ENCODE data around the gene SEPTIN7. TPM values are rescaled to one million over a fixed set of nuclear protein-coding genes. Genes with fewer than 3 reads are reported as not detected.
A peak's percentile ranks its signal among the peaks of the same experiment; 100 is the strongest.

The SEPTIN7 gene
- total RNA-seq, 1 donor from 2014 or later, result 361 TPM

- H3K4me3 Mint-ChIP-seq (ENCODE audit: unreplicated experiment), result peak overlapping the region; percentile 97
- H3K27me3 Mint-ChIP-seq (ENCODE audit: unreplicated experiment), result peaks cover 11% of the 10 kb centered on the region
- H3K36me3 Mint-ChIP-seq (ENCODE audit: low read depth, unreplicated experiment), result peaks cover 4% of the 10 kb centered on the region
- DNase-seq (ENCODE audit: low spot score), result no peak
- H3K4me1 Mint-ChIP-seq (ENCODE audit: unreplicated experiment), result peaks cover 32% of the 10 kb centered on the region
- no peak for TF ChIP-seq CTCF (IDR thresholded peaks at IDR 0.05; ENCODE audit: unreplicated experiment)
- H3K27ac Mint-ChIP-seq (ENCODE audit: unreplicated experiment), result peak overlapping the region; percentile 93
- H3K9me3 Mint-ChIP-seq (ENCODE audit: unreplicated experiment), result no peaks in the 10 kb centered on the region
These were observed 1.8 kb downstream of the SEPTIN7 start for GRCh38 chr7:35802649-35803048.

- no peak for TF ChIP-seq CTCF (IDR thresholded peaks at IDR 0.05; ENCODE audit: unreplicated experiment)
- Mint-ChIP-seq H3K9me3 (ENCODE audit: unreplicated experiment) (no peaks in the 10 kb centered on the region), H3K27me3 (ENCODE audit: unreplicated experiment) (peaks cover 11% of the 10 kb centered on the region), H3K27ac (ENCODE audit: unreplicated experiment) (no peak overlapping the region), H3K4me3 (ENCODE audit: unreplicated experiment) (no peak overlapping the region), H3K4me1 (ENCODE audit: unreplicated experiment) (peaks cover 33% of the 10 kb centered on the region), H3K36me3 (ENCODE audit: low read depth, unreplicated experiment) (peaks cover 4% of the 10 kb centered on the region)
- DNase-seq (ENCODE audit: low spot score), result no peak
These were observed 3.5 kb downstream of the SEPTIN7 start for GRCh38 chr7:35804231-35804970.

DNA sequence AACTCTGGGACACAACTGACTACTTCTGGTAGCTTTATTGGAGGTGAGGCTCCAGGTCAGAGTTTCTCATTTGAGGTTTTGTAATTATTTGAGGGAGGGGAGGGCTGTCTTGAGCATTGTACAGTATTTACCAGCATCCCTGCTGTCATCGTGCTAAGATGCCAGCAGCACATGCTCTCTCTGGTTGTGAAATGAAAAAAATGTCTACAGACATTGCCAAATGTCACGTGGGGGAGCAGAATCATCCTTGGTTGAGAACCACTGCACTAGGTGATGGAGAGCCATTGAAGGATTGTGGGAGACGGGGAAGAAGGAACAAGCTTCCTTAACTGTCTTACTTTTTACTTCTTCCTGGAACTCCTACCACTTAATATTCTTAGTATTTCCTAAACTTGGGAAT lies 5.0 kb downstream of the SEPTIN7 start:
- H3K36me3 Mint-ChIP-seq (ENCODE audit: low read depth, unreplicated experiment), result peaks cover 4% of the 10 kb centered on the region
- no peak overlapping the region for H3K4me3 Mint-ChIP-seq (ENCODE audit: unreplicated experiment)
- peaks cover 6% of the 10 kb centered on the region for H3K27me3 Mint-ChIP-seq (ENCODE audit: unreplicated experiment)
- H3K4me1 Mint-ChIP-seq (ENCODE audit: unreplicated experiment), result peaks cover 34% of the 10 kb centered on the region
- TF ChIP-seq CTCF (IDR thresholded peaks at IDR 0.05; ENCODE audit: unreplicated experiment), result no peak
- H3K27ac Mint-ChIP-seq (ENCODE audit: unreplicated experiment), result no peak overlapping the region
- no peaks in the 10 kb centered on the region for H3K9me3 Mint-ChIP-seq (ENCODE audit: unreplicated experiment)
- DNase-seq (ENCODE audit: low spot score), result no peak

GRCh38 chr7:35816514-35816913 lies 15.7 kb downstream of the SEPTIN7 start:
- Mint-ChIP-seq H3K4me3 (ENCODE audit: unreplicated experiment) (no peak overlapping the region), H3K36me3 (ENCODE audit: low read depth, unreplicated experiment) (no peaks in the 10 kb centered on the region), H3K4me1 (ENCODE audit: unreplicated experiment) (peaks cover 31% of the 10 kb centered on the region), H3K27ac (ENCODE audit: unreplicated experiment) (no peak overlapping the region), H3K27me3 (ENCODE audit: unreplicated experiment) (peaks cover 1% of the 10 kb centered on the region), H3K9me3 (ENCODE audit: unreplicated experiment) (no peaks in the 10 kb centered on the region)
- TF ChIP-seq CTCF (IDR thresholded peaks at IDR 0.05; ENCODE audit: unreplicated experiment), result no peak
- DNase-seq (ENCODE audit: low spot score), result no peak

- peaks cover 31% of the 10 kb centered on the region for H3K4me1 Mint-ChIP-seq (ENCODE audit: unreplicated experiment)
- H3K36me3 Mint-ChIP-seq (ENCODE audit: low read depth, unreplicated experiment), result no peaks in the 10 kb centered on the region
- TF ChIP-seq CTCF (IDR thresholded peaks at IDR 0.05; ENCODE audit: unreplicated experiment), result no peak
- H3K27me3 Mint-ChIP-seq (ENCODE audit: unreplicated experiment), result peaks cover 1% of the 10 kb centered on the region
- no peak overlapping the region for H3K4me3 Mint-ChIP-seq (ENCODE audit: unreplicated experiment)
- no peak overlapping the region for H3K27ac Mint-ChIP-seq (ENCODE audit: unreplicated experiment)
- no peak for DNase-seq (ENCODE audit: low spot score)
- no peaks in the 10 kb centered on the region for H3K9me3 Mint-ChIP-seq (ENCODE audit: unreplicated experiment)
These were observed 16.3 kb downstream of the SEPTIN7 start for GRCh38 chr7:35817181-35817580.
